HG03280 (cell line): ENCODE results near the gene SCT.

Experiments used
- ATAC-seq: cut with Tn5 transposase; IDR thresholded peaks from one replicate; pipeline ENCODE4 v1.9.1; 2021; ENCODE audit warnings: mild to moderate bottlenecking, moderate library complexity; ENCODE audit not compliant: unreplicated experiment

SCT gene

DNA sequence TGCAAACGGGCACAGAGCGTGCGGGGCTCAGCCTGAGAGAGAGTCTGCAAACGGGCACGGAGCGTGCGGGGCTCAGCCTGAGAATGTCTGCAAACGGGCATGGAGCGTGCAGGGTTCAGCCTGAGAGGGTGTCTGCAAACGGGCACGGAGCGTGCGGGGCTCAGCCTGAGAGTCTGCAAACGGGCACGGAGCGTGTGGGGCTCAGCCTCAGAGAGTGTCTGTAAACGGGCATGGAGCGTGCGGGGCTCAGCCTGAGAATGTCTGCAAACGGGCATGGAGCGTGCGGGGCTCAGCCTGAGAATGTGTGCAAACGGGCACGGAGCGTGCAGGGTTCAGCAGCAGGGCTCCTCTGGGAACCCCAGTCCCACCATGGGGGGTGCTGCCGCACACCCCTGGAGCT, 37.2 kb downstream of the SCT start:
- no peak for ATAC-seq

DNA sequence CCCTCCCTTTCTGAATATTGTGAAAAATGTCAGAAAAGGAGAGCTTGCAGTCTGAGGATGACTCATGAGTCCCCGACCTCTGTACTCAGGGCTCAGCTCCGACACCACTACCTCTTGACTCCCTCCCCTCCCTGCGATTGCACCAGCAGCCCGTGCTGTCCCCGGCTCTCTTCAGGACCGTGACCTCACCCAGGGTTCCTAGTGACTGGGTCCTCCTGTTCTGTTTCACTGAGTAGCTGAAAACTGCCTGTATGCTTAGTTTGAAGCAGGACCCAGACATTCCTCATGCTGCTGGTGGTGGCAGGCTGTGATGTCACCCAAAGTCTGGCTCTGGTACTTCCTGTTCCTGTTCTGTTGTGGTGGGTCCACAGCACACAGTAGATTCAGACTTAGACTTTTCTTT, 39.0 kb downstream of the SCT start:
- ATAC-seq: no peak

- ATAC-seq: no peak
These were observed 39.4 kb downstream of the SCT start for GRCh38 chr11:587546-587945.

DNA sequence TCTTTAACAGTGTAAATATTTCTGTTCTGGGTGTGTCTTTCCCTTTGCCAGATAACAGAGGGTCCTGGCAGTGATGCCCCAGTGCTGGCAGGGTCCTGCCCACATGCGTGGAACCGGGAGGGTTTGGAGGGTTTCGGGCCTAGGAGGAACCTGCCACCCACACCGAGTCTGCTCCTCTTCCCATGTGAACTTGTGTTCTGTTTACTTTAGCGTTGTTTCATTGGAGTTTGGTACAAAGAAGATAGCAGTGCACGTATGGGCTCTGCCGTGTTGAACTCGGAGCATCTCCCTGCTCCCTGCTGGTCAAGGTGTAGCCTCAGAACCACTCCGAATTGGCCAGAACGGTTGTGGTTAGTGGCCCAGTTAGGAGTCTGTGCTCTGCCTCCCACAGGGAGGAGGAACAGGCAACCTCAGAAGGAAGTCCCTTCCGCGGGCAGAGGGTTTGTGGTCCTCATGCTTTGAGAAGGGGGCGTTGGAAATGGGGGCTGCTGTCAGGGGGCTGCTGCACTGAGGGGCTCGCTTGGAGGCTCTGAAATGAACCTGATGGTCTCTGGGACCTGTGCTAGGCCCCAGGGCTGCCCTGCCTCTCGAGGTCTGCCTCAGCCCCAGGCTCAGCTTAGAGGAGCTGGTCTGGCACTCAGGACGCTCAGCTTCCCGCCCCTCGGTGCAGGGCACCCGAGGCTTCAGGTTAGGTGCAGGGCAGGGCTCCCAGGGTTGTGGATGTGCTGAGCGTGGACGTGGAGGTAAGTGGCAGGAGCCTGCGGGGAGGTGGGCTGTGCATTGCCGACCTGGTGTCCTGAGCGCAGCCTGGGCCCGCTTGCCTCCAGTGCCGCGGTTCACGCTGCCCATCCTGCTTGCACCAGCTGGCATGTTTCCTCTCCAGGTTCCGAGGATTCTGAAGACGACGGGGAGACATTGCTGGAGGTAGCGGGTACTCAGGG, 40.3 kb downstream of the SCT start:
- no peak for ATAC-seq

- no peak for ATAC-seq
These were observed 42.7 kb downstream of the SCT start for GRCh38 chr11:584287-584686.

GRCh38 chr11:581752-582151, 45.2 kb downstream of the SCT start:
- ATAC-seq: no peak

DNA sequence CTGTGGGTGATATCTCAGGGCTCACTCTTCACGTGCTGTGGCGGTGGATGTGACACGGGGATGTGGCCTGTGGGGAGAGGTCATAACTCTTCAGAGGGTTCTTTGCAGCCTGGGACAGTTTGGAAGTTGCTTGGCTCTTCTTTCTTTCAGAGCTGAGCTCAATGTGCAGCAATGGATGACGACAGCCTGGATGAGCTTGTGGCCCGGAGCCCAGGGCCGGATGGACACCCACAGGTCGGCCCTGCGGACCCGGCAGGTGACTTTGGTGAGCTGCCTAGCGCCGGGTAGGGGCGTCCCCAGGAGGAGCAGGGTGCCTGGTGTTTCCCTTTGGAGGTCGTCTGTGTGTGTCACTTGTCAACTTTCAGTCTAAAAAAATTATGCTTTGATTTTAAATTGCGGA, 45.6 kb downstream of the SCT start:
- no peak for ATAC-seq

GRCh38 chr11:579830-580601, 47.0 kb downstream of the SCT start:
- no peak for ATAC-seq

- no peak for ATAC-seq
These were observed 48.5 kb downstream of the SCT start for GRCh38 chr11:578276-579035.

DNA sequence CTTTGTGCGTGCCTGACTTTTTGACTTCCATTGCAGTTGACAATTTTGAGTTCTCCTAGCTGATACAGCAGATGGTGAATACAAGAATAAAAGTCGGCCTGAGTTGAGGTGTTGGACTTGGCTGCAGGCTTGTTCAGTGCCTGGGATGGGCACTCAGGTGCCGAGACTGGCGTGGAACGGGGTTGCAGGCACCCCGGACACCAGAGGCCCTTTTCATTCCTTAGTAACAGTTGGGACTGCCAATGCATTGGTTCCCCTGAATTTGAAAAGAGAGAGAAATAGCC, 49.4 kb downstream of the SCT start:
- no peak for ATAC-seq

DNA sequence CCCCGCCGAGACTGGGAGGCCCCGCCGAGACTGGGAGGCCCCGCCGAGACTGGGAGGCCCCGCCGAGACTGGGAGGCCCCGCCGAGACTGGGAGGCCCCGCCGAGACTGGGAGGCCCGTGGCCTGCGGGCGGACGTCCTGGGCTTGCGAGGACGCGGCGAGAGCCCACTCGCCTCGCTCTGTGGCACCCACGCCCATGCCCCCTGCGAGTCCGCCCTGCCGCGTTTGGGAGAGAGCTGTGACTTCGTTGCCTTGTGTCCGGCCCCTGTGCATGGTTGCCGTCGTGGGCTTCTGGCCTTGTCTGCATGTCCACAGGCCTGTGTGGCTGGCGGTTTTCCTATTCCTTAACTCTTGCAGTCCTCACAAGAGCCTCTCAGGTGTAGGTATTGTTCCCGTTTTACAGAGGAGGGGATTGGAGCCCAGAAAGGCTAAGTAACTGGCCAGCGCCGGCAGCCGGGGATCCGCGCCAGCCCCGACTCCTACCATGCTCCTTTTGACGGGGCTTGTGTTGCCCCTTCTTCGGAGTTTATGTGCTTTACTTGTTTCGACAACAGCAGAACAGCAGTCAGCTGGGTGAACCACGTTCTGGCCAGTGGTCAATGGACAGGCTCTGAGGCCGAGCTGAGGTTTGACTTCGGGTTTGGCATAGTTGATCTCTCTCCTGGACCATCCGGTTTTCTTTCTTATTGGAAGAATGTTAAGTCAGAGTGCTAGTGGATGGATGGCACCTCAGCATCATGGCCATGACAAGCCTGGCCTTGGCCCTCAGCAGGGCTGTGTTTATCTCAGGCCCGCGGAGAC, 50.0 kb downstream of the SCT start:
- ATAC-seq: no peak
